Measurements from ENCODE around the gene USP7. TPM values are rescaled to one million over a fixed set of nuclear protein-coding genes. Genes with fewer than 3 reads are reported as not detected.

Gene USP7
- 75.4 to 97.5 TPM (median 91.5 TPM) in 5 replicates for total RNA-seq (2022; extraction: Qiagen RNA extraction; ENCODE audit: low read depth)

DNA sequence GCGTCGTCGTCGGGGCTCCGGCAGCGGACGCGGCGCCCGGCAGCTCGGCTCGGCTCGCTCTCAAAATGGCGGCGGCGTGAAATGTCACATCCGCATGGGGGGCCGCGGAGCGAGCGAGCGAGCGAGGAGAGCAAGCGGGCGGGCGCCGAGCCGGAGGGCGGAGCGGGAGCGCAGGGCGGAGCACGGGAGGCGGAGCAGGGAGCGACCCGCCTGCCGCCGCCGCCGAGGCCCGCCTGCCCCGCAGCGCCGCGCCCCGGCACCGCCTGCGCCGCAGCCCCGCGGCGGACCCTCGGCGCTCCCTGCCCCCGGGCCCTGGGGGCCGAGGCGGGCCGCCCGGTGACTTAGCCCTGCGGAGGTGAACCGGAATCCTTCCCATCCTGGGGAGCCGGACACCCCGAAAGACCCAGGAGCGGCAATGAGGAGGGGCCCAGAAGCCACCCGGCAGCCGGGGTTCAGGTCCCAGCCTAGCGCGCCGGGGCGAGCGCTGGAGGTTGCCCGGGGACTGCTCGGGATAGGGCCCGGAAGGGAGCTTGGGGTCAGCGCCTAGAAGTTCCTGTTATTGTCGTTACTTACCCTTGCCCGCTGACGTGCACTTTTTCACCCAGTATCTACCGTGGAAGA, at the start of gene USP7:
TSS of gene USP7 (minus strand) at position 86 of the 621 bp plus-strand sequence. CDS start 621 bp downstream, outside the sequence.

DNA sequence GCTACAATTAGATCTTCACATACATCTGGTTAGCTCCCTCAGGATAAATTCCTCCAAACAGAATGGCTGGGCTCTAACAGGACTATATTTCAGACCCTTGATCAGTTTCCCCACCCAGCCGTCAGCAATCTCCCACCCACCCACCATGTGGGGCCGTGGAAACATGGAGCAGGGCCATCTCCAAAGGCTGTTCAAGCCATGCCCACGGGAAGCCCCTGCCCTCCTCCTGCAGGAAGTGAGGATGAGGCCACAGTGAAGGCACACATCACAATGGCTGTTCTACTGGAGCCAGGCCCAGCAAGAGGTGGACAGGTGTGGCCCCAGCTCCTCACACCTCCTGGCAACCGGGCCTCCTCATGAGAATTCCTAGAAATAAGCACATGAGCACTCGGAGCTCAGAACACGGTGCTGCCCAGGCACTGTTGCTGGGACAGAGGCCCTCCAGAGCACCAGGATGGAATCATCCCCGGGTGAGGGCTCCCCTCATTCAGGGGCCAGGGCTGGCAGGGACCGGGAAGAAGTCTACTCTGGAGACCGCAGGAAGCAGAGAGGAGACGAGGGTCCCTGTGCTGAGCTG, 81.6 kb downstream of the USP7 start, which contains the start of gene LITAFD:
TSS of gene LITAFD (plus strand) at position 311 of the 577 bp plus-strand sequence. CDS start 2,005 bp downstream, outside the sequence.

DNA sequence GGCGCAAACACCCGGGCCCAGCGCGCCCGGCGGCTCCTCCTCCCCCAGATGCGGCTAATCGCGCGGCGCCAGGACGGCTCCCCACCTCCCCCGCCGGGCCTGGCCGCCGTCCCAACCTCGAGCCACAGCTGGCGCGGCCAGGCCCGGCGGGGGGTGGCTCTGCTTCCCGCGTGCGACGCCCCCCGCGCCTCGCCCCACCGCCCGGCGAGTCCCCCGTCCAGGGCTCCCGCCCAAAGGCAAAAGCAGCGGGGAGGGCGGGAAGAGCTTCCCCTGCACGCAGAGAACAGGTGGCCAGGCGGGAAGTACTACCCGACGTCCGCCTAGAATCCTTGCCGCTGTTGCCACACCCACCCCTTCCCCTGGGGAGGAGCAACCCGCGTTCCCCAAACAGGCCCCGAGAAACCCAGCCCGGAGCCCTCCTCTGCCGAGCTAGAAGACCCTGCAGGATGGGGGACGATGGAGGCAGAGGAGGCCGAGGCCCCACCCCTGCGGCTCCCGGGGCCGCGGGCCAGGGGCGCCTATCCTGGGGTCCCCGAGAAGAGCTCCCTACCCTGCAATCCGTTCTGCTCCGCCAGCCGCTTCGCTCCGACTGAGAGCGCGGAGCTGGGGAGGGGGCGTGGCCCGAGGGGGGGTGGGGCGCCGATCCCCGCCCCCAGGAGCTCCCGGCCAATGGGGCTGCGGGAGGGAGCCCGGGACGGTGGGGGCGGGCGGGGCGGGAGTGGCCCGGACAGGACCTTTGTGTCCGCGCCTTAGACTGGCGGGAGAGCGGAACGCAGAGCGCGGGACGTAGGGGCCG, 95.1 kb downstream of the USP7 start, which contains the start of gene CARHSP1:
TSS of gene CARHSP1 (minus strand) at position 591 of the 796 bp plus-strand sequence. CDS start 9,678 bp downstream, outside the sequence.

Other genes with a start within 250 kb of the USP7 start
- gene TMEM186, start 166.3 kb downstream of the USP7 start, total RNA-seq (2022; extraction: Qiagen RNA extraction; ENCODE audit: low read depth), result 13.4 to 14.4 TPM (median 13.7 TPM) in 5 replicates
- gene PMM2, start 166.1 kb downstream of the USP7 start, total RNA-seq (2022; extraction: Qiagen RNA extraction; ENCODE audit: low read depth), result 91.2 to 106 TPM (median 95.3 TPM) in 5 replicates
- 127 to 151 TPM (median 134 TPM) in 5 replicates for gene CARHSP1, start 94.9 kb downstream of the USP7 start, total RNA-seq (2022; extraction: Qiagen RNA extraction; ENCODE audit: low read depth)
- not detected in 5 replicates for gene LITAFD, start 81.6 kb downstream of the USP7 start, total RNA-seq (2022; extraction: Qiagen RNA extraction; ENCODE audit: low read depth)
- 29.0 to 33.5 TPM (median 30.5 TPM) in 5 replicates for gene HAPSTR1, start 127.7 kb upstream of the USP7 start, total RNA-seq (2022; extraction: Qiagen RNA extraction; ENCODE audit: low read depth)

Measured in A549 treated with DMSO at 1 μM for 4 hours (cell line).